ENCODE measurements around the gene CDH4. TPM values are rescaled to one million over a fixed set of nuclear protein-coding genes. Genes with fewer than 3 reads are reported as not detected.

Gene CDH4
- total and polyA plus RNA-seq, 2 donors (not counting 3 experiments of a cell fraction or from before 2014, with no cell fraction given) = 0.17 to 0.51 TPM

DNA sequence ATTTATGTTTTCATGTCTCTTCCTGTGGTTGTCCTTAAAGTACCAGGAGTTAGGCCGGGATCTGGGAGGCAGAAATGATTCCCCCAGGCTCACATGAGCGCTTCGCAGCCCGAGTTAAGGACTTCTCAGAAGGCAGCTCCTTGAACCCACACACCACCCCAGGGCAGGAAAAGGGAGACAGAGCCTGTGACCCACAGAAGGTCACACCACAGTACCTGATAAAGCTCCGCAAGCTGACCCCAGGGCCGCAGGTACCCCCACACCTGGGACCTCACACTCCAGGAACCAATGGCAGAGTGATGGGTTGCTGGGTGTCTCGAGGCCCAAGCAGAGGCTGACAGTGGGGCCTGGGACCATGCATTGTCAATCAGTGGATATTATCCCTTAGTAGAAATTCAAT, 207.6 kb downstream of the CDH4 start:
- FAIRE-seq (no peak), DNase-seq (ENCODE audit: low read depth, low spot score) (no peak)
- no peak overlapping the region for H3K4me3 ChIP-seq (replicated peaks in 1 of 3; ENCODE audit: insufficient read depth in 1 of 3, low read depth in 1 of 3, low read length in 3 of 3)
- dilution Hi-C loops (cut with MboI; ENCODE audit: extremely low pct_ligation_motif_present, low sequenced_read_pairs) = no loop called here
- H3K27ac ChIP-seq (ENCODE audit: insufficient read depth, low read depth, low read length) = no peak overlapping the region
- H3K79me2 ChIP-seq (ENCODE audit: control insufficient read depth, insufficient read depth, low read length) = no peaks in the 10 kb centered on the region
- no peak overlapping the region for H2AFZ ChIP-seq (ENCODE audit: low read depth, low read length)
- intact Hi-C loops (cut with micrococcal nuclease) = no loop called here
- no peak overlapping the region for H3K4me2 ChIP-seq (ENCODE audit: insufficient read depth, low read length)
- ChIA-PET POLR2A (no interaction called here), CTCF (no interaction called here)
- H3K36me3 ChIP-seq (ENCODE audit: control insufficient read depth in 2 of 2, extremely low read depth in 1 of 2, insufficient read depth in 2 of 2, low read length in 2 of 2) = no peaks in the 10 kb centered on the region
- no peaks in the 10 kb centered on the region for H3K27me3 ChIP-seq (ENCODE audit: control insufficient read depth in 2 of 2, insufficient read depth in 2 of 2, low read length in 2 of 2)
- TF ChIP-seq, protein P1, sequence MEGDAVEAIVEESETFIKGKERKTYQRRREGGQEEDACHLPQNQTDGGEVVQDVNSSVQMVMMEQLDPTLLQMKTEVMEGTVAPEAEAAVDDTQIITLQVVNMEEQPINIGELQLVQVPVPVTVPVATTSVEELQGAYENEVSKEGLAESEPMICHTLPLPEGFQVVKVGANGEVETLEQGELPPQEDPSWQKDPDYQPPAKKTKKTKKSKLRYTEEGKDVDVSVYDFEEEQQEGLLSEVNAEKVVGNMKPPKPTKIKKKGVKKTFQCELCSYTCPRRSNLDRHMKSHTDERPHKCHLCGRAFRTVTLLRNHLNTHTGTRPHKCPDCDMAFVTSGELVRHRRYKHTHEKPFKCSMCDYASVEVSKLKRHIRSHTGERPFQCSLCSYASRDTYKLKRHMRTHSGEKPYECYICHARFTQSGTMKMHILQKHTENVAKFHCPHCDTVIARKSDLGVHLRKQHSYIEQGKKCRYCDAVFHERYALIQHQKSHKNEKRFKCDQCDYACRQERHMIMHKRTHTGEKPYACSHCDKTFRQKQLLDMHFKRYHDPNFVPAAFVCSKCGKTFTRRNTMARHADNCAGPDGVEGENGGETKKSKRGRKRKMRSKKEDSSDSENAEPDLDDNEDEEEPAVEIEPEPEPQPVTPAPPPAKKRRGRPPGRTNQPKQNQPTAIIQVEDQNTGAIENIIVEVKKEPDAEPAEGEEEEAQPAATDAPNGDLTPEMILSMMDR (IDR thresholded peaks at IDR 0.05; ENCODE audit: extremely low read depth in 1 of 2, insufficient read depth in 1 of 2, low read depth in 1 of 2, low read length in 2 of 2) = no peak
- TF ChIP-seq POLR2AphosphoS5 (IDR thresholded peaks at IDR 0.05; ENCODE audit: insufficient read depth, low read depth, low read length) = no peak
- TF ChIP-seq FOS (IDR thresholded peaks at IDR 0.05; ENCODE audit: borderline replicate concordance, insufficient read depth, low read length) = no peak
- no peak for TF ChIP-seq GATA2 (IDR thresholded peaks at IDR 0.05; ENCODE audit: insufficient read depth, insufficient read length, low read depth, low read length)
- no peak for TF ChIP-seq EZH2 (IDR thresholded peaks at IDR 0.05; ENCODE audit: borderline replicate concordance, low read depth, low read length, severe bottlenecking)
- TF ChIP-seq JUN (IDR thresholded peaks at IDR 0.05; ENCODE audit: borderline replicate concordance, insufficient read depth, insufficient read length, low read depth) = no peak
- TF ChIP-seq, protein P2, sequence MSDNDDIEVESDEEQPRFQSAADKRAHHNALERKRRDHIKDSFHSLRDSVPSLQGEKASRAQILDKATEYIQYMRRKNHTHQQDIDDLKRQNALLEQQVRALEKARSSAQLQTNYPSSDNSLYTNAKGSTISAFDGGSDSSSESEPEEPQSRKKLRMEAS (IDR thresholded peaks at IDR 0.05; ENCODE audit: insufficient read depth, insufficient read length) = no peak
- TF ChIP-seq MYC (IDR thresholded peaks at IDR 0.05; ENCODE audit: low read depth, low read length) = no peak
- TF ChIP-seq POLR2A (IDR thresholded peaks at IDR 0.05; ENCODE audit: low read depth, low read length) = no peak
- no peaks in the 10 kb centered on the region for H3K9me1 ChIP-seq (replicated peaks; ENCODE audit: control insufficient read depth, extremely low read depth, insufficient read depth, low read length)
- H3K9ac ChIP-seq (replicated peaks; ENCODE audit: extremely low read depth, insufficient read depth, low read length) = no peak overlapping the region
- BruUV-seq (replicated peaks) = no TSS peak
- peaks cover 15% of the 10 kb centered on the region for H3K9me3 ChIP-seq (replicated peaks; ENCODE audit: control insufficient read depth, insufficient read depth, low read length)
- H3K4me1 ChIP-seq (ENCODE audit: control insufficient read depth, extremely low read depth, insufficient read depth, low read length) = no peaks in the 10 kb centered on the region
- H4K20me1 ChIP-seq (replicated peaks; ENCODE audit: control insufficient read depth, extremely low read depth, insufficient read depth, low read length) = no peaks in the 10 kb centered on the region

All from endothelial cell of umbilical vein (primary cell).